ENCODE data around the gene VEZF1.
"Not testable (repeated sequence)": the region's sequence is repeated elsewhere in the genome, so short reads cannot be mapped to it uniquely, and the experiment has no call there.

The VEZF1 gene

DNA sequence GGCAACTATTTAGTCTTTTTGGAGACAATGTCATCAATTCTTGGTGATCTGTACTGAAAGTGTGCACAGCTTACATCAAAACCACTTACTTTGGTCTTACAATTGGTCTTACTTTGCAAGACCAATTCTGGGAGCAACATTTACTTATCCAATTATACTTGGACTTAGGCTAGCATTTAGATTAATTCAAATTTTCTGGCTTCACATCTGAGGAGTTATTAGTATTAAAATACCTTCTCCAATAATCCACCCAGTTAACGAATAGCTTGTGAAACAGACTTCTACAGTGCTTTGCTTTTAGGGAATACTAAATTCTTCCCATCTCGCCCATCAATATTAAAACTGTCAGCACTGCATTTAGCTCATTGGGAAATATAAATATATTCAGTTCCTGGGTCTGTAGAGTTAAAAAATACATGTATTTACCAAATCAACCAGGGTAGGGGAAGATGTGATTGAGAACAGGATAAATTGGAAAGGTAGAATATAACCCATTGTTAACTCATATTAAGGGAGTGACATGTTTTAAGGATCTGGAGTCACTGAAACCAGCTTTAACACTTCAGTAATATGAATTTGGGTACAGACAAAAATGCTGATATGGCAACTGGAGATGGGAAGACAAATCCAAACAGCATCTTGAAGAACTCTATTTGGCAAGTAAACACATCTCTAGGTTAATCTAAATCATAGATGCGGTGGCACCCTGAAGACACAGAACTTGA, 9.2 kb upstream of the VEZF1 start:
- no peak for DNase-seq

DNA sequence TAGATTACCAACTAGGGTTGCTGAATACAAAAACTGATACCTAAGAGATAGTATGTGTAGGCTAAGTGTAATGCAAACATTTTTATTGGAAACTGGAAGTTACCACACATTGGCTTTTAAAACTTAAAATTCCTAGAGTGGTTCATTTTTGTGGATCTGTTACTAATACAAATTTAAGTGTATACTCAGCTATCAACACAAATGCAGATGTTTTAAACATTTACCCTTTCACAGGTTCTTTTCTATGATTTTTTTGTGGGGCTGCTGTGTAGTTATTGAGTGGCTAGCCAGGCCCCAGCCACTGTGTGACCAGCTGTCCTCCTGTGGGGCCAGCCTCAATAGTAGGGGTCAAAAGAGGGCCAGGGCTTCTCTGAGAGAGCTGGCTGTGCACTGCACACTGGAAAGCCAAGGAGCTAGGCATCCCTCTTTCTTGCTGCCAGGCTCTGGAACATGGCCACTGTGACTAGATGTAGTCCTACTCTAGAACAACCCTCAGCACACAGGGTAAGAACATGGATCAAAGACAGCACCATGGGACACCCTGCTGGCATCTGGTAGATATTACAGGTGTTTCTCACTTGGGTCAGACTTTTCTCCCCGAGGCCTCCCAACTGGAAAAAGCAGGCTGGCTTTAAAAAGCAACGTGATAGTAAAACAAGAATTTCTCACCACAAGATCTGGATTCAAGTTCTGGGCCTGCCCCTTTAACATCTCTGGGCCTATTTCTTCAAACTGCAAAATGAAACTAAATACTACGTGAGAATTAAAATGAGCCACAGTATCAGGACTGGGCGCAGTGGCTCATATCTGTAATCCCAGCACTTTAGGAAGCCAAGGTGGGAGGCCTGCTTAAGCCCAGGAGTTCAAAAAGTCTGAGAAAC, 7.3 kb upstream of the VEZF1 start:
- peak; percentile 32 to 49 for DNase-seq

DNA sequence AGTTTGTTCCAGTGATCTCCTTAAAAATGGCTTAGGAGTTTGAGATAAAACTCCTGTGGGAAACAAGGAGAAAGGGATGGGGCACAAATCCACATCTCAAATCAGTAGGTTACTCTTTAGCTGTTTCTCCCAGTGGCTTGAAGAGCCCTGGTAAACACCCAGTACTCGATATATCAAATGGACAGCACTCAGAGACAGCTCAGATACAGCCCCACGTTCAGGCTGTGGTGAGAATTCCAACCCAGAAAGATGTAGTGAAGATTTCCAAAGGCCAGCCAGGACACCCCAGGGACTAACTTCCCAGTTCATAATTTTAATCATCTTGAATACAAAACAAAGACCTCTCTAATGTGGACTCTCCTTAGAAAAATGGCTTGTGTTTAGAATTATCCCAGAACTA, 6.4 kb upstream of the VEZF1 start:
- DNase-seq = no peak

DNA sequence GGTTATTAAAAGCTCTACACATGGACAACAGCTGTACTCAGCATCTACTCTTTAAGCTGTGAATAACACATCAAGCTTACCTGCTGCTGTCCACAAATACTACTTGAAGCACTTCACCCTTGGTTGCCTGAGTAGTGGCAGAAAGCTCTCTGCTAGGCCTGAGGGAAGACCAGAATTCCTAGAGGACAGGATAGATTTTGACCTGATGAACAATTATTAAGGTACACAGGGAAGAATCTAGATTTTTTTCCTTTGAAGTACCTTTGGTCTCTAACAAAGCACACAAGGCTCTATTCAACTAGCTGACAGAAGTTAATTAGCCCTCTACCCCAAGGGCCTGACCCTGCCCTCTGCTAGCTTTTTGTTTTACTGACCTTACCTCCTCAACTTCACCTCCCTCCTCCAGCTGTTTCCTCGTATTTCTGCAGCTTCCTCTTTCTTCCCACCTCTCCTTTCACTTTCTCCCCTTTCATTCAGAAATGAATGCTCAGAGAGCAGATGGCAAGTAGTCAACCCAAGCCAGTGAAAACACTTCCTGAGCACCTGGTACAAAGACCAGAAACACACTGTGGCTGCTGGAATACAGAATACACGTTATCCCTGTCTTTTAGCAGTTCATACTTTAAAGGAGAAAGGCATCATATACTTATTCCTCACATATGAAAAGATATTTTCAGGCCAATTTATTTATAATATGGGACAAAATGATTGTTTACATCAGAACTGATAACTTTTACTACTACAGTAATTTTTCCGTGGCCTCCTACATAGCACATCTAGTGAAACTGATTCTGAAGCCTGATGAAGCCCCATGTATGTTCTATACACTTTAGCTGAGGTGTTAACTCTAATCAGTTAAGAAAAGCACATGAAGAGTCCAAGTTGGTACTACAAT, 5.7 kb upstream of the VEZF1 start:
- DNase-seq = peak; percentile 42 to 46

DNA sequence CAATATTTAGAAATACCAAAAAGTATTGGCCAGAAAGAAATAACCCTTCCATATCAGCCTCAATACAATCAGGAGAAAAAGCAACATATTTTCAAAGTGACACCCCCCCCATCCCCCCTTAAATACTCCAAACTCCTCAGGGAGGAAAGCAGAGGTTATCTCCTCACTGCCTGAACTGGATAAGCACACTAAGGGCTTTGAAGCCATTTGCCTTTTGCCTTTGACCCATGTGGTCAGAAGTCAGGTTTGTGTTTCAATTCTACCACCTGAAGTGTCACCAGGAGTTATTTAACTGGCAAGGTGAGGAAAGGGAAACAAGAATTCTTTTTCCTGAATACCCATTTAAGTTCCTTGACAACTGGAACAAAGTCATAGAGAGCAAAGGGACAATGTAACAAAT, 3.5 kb upstream of the VEZF1 start:
- DNase-seq = no peak

DNA sequence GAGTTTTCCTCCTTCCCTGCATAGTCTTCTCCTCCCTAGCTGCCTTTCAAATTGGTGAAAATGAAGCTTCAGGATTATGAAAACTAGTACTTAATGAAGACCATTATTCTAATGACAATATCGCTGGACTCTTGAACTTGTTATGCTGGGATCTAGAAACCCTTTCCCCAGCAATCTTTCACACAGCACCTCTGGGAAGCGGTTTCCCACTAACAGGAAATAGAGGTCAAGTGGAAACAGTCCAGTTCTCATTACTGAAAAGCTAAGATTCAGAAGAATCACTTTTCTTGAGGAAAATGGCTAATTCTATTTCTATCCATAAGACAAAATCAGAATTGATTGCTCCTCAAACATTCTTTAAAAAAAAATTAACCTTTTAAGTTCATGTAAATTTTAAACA, 2.0 kb upstream of the VEZF1 start:
- DNase-seq = no peak

DNA sequence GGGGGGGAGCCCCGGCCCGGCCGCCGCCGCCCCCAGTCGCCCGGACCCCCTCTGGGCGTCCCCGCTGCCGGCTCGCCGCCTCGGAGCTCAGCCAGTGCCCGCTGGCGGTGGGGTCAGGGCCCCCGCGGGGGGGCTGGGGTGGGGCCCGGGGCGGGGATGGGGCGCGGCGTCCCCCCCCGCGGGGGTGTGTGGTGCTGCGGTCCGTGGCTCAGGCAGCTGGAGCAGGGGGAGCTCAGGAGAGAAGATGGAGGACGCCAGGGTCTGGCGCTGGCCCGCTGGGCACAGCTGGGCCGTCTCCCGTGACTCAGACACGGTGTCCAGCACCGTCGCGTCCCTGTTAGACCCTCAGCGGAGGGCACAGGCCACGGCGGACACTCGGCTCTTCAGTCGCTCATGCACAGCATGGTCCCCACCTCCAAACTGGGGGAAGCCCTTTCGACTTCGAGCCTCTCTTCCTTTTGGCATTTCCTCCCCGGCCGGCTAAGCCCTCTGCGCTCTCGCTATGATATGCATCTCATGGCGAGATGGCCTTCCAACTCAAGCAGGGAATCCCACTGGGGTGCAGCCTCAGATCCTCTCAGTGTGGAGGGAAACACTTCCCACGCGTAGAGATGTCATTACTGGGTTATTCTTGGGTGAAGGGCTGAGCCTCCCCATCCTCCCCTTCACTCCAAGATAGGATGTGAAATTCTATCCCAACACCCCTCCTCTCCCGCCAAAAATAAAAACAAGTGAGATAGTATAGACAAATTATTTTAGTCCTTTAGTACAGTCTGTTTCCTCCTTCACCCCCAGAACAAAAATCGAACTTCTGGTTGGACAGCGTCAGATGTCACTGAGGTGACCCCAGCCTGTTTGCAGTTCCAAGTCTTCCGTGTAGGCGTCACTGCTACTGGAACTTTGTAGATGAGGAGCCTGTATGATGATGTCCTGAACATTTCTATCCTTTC, 522 bp upstream of the VEZF1 start:
- peak in 1 of 2 experiments; percentile 53 for DNase-seq

DNA sequence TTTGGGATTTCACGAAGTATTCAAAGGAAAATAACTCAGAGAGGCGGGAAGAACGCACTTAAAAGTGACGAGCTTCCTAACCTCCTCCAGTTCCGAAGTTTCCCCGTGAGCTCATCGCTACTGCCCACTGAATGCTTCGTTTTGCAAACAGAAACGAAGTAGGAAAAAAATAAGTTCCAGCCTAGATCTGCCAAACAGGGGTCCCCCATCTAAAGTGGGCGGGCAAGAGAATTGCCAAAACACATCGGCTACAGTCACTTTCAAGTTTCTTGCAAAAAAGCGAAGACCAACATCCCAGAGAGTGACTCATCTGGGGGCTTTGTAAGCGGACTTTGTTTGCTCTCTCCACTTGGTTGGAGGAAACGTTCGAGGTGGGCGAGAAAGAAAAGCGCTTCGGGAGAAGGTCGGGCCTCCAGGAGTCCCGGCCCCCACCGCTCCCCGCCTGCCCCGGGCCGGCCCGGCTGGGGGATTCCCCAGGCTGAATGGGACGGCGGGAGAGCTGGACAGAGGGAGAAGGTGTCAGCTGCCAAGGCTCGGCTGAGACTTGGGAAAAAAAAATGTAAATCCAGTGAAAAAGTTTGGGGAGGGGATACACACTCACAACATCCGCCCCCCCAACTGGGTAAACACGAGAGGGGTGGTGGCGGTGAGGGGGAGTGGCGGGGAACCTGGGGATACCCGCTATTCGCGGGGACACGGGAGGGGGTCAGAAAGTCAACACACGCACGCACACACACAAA, 1.0 kb downstream of the VEZF1 start:
- DNase-seq = no peak

DNA sequence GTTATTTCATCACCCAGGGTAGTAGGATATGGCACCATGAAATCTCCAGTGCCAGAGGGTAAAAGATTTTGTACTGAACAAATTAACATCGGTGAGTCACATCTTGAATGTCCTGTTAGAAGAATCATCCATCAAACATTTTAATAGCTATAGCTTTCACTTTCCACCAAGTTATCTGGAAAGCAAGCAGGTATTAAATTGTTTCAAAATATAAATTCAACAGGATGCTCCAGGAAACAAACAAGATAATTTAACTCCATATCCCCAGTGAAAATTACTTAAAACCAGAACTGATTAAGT, 2.4 kb downstream of the VEZF1 start:
- no peak for DNase-seq

DNA sequence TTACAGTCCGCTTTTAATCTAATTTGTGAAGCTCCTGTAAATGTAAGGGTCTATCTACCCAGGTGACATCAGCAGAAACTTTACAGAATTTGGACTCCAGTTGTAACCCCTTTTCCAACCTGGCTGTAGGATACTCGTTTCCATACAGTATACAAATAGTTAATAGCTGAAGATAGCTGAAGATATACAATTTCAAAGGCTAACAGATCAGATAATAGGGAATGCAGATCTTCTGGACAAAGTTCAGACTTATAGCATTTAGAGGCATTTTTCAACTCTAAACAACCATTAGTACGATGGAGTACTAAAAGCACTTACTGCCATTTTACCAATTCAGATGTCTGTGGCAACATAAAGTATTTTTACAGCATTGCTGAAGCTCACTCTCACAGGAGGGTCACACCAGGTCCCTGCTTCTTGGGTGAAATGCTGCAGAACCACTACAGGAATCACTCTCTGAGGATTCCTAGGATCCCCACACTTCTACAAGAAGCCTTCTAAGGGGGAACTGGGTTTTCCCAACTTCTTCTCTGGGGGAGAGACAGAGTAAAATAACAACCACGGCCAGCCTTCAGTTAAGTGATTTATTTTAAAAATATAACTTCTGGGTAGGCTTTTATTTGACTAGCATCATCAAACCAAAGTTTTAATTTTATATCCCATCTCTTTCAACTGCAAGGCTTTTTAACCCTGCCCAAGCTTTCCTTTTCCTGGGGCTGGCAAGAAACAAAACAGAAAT, 2.9 kb downstream of the VEZF1 start:
- no peak for DNase-seq

DNA sequence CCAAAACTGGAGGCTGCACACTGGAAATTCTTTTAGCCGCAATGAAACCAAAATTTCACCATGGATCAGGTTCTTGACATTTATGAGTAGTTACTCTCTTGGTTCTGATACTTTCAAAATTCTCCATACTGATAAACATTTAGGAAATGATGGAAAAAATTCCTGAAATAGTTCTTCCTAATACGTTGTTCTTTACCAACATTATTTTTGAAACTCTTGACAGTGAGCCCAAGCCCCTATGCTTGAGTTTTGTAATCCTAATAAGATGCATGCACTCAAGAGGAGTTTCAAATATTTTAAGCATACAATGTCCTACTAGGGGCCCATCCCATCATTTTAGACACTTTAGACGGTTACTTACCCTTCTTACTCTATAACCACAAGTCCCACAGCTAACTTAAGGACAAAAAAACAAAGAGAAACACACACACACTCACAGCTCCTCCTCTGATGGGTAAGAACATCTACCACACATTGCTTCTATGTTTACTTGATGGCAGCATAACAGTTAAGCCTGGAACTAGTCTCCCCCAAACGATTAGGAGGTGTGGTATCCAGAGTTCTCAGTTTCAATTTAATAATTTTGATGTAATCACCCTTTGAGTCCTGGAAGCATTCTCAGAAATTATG, 3.7 kb downstream of the VEZF1 start:
- DNase-seq = no peak

DNA sequence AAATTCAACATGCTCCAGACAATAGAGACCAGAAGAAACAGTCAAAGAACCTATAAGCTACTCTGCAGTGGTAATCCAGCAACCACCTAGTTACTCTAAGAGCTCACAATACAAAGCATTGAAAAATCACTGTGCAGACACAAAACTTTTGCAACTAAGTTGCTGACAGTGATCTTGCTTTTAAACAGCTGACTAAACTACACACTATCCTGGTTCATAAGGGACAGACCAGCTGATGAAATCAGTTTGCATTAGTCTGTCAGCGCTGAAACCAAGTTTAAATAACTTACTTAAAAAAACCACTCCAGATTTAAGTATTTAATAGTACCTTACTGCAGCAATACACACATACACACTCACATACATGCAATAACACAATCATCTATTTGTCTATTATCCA, 4.6 kb downstream of the VEZF1 start:
- no peak for DNase-seq

DNA sequence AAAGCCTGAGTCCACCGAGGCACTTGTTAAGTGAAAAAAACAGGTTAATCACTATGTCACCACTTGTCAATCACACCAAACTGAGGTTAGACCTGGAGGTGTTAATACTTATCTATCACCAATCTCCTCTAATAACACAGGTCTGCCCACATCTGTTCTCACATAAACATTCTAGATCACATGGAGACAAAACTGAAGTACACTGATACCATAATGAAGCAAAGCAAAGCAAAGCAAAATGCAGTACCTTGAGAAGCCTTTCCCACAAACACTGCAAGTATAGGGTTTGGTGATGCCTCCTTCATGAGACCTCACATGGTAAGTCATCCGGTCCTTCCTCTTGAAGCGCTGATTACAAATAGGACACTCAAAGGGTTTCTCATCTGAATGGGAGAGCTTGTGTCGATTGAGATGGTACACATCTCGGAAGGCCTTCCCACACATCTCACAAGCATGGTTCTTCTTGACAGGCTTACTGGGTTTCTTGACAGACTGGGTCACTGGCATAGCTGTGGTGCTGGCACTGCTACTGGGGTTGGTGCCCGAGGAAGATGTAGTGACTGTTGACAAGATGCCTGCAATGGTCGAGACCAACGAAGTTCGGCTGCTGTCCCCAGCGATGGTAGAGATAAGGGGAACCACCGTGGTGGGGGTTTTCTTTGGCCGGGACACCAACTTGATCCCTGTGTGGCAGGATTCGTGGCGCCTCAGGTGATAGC, 5.4 kb downstream of the VEZF1 start:
- DNase-seq = no peak

DNA sequence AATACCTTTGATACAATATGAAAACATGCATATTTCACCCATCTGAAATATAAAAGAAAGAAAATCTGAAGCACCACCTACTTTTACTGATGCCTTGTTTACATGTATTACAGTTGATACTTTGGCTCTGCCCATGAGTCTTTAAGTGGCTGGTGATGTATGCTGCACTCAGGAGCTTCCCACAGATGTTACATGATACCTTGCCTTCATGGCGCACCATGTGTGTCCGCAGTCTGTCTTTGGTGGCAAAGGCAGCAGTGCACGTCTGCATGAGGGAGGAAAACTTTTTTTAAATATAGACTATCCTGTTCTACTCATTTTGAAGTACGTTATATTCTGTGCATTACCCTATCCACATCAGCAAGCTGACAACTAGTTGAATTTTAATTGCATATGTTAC, 7.5 kb downstream of the VEZF1 start:
- peak in 1 of 2 experiments; percentile 37 for DNase-seq

DNA sequence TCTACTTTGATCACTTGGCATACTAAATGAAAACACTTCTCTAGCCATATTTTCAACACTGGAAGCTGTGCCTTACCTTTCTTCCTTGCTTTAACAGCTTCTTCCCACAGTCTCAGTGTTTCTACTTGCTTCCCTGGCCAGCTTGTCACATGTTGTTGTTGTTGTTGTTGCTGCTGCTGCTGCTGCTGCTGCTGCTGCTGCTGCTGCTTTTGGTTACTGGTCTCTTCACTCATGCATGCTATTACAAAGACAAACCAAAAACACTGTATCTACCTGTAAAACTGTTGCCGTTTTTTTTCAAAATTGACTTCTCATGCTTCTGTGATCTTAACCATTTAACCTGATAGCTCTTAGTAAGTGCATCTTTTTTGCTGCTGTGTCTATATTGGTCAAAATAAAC, 9.0 kb downstream of the VEZF1 start:
- no peak for DNase-seq

DNA sequence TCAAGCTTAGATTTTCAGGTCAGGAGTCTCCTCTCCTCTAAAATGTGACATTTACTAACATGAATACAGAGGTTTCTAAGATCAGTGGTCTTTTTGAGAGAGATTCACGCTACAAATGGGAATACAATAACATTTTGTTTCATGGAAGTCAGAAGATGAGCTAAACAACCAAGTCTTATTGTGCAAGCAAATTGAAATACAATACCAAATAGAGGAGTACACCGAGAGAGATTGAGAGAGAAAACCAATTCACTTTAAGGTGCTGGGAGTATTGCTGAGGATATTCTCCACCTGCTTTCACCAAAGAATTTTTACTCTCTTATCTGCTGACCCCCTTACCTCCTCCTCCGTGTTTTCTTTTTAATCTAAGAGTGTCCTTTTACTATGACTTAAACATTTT, 11.5 kb downstream of the VEZF1 start:
- no peak for DNase-seq

DNA sequence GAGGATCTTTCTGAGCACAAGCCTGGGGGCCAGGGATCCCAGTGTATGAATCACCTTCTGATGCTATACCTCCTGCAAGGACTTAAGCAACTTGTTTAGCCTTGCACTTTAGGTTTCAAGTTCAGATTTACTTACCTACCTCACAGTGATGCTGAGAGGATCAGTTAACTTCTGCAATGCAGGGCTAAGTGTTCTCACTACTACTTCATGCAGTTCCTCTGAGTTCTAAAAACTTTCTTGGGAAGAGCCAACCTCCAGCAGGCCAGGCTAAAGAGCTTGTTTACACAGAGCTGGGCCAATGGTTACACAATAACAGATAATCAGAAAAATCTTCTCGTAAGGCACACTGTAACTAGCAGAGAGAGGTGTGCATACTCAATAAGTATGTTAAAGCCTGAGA, 13.0 kb downstream of the VEZF1 start:
- DNase-seq = no peak

DNA sequence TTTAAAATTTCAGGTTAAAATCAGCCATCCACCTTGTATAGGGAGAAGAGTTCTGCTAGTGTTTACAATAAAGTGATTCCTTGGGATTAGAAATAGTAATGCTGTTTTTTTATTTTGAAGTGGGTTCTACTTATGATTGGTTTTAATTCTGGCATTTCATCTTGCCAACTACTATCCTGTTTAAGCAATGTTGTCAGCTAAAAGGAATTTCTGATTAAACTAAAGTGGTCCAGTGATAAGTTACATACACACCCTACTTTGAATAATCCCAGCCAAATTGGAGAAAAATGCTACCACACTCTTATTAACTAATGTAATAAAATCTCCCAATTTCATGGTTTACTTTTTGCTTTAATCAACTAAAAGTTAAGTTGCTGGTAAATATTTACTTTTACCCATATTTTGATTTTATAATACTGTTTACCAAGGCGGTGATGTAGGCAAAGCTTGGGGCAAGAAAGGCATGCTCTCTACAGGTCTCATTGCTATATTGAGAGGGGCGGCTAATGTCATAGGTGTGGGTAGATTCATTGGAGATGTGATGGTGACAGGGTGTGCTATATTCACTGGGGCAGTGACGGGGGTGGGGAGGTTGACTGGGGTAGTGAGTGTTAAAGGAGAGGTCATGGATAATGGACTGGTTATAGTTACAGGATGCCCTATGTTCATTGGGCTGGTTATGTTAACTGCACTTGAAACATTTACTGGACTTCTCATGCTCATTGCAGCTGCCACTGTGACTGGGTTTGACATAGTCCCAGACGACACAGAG, 13.8 kb downstream of the VEZF1 start:
- not testable (repeated sequence) for DNase-seq

DNA sequence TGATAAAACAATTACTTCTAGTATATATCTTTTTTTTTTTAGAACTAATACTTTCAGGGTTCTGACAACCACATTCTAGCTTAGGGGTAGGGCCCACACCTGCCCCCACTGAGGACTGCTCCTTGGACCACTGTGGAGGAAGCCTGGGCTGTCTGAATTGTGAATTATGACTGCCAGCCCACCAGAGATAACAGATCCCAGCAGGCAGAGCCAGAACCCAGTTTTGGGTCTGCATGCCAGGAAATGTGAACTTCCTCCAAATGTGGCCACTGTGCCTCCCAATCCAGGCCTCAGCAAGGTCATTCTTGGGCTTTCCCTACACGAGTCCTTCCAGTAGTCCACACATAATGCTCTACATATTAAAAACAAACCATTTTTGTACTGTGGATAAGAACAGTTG, 15.9 kb downstream of the VEZF1 start:
- no peak for DNase-seq

All from NCI-H187 (cell line).